Stomach (tissue), 4 donors: ENCODE results near the gene CFAP54.

Source experiments
- POLR2A ChIP-seq, 4 donors: fragments of 450-650 bp; IDR thresholded peaks; one replicate each; pipeline ENCODE4 v1.6.1; 2016; ENCODE audit warnings: antibody characterized with exemption in 4 of 4, control low read depth in 2 of 4, mild to moderate bottlenecking in 1 of 4, moderate library complexity in 1 of 4
- TF ChIP-seq, protein P1 (sequence below), 7 experiments: fragments of 450-650 bp in 4 of 7; fragments of 200-600 bp in 3 of 7; sonication (generic) in 3 of 7; IDR thresholded peaks; one replicate each; pipeline ENCODE4 v1.5.1; 2016 to 2019; ENCODE audit warnings: antibody characterized with exemption in 7 of 7, control low read depth in 2 of 7, mild to moderate bottlenecking in 1 of 7

DNA sequence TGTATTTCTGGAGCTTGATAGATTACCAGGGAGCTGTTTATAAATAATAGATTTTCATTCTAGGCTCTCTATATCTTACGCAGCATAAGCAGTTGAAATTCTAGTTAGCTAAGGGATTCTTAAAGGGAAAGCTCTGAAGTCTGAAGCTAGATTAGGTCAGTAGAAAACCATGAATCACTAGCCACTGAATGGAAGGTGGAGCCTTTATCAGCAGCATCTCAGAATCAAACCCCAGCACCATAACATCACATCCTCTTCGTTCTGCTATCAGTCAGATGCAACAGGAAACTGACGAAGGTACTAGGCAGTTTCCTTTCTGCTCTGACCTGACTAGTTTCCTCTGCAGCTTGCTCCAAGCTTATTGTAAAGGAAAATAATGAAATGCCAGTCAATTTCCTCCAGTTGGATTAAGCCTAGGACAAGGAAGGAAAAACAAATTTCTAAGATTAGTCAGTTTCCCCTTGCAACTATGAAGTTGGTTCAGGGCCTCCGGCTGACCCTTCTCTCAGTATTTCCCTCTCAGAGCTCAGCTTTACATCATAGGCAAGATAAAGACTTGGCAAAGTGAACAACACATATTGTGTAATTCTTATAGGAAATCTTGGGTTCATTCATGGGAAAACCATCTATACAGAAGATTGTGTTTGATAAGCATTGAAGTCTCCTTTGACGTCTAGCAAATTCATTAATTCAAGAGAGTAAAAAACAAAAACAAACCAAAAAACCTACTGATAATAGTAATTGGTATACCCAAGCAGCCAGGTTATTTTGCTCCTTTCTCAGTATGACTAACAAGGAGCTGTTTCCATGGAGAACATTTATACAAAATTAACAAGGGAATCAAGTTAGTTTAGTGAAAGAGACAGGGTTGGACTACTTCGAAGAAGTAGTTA lies 43.4 kb upstream of the CFAP54 start:
- TF ChIP-seq, protein P1, sequence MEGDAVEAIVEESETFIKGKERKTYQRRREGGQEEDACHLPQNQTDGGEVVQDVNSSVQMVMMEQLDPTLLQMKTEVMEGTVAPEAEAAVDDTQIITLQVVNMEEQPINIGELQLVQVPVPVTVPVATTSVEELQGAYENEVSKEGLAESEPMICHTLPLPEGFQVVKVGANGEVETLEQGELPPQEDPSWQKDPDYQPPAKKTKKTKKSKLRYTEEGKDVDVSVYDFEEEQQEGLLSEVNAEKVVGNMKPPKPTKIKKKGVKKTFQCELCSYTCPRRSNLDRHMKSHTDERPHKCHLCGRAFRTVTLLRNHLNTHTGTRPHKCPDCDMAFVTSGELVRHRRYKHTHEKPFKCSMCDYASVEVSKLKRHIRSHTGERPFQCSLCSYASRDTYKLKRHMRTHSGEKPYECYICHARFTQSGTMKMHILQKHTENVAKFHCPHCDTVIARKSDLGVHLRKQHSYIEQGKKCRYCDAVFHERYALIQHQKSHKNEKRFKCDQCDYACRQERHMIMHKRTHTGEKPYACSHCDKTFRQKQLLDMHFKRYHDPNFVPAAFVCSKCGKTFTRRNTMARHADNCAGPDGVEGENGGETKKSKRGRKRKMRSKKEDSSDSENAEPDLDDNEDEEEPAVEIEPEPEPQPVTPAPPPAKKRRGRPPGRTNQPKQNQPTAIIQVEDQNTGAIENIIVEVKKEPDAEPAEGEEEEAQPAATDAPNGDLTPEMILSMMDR (IDR thresholded peaks at IDR 0.05) = no peak
- TF ChIP-seq POLR2A (IDR thresholded peaks at IDR 0.05) = no peak
